Esophagus squamous epithelium (tissue), 5 donors: ENCODE results near the gene TMEM129. TPM values are rescaled to one million over a fixed set of nuclear protein-coding genes. Genes with fewer than 3 reads are reported as not detected.

Source experiments
- DNase-seq: peaks from one replicate; lab custom pipeline; 2025; lab: John Stamatoyannopoulos, UW
- H3K27ac ChIP-seq, 4 donors: fragments of 200-600 bp; sonication (generic); one replicate each; pipeline ENCODE4 v1.5.1; 2016 to 2019; ENCODE audit warnings: mild to moderate bottlenecking in 1 of 4
- H3K27me3 ChIP-seq, 4 donors: fragments of 200-600 bp; sonication (generic); 1 replicate in 3 of 4; 2 replicates in 1 of 4; pipeline versions ENCODE4 v1.5.1 to v1.6.0; 2017 to 2021; ENCODE audit warnings: antibody characterized with exemption in 1 of 4
- H3K36me3 ChIP-seq, 3 donors: fragments of 200-600 bp; sonication (generic); one replicate each; pipeline ENCODE4 v1.5.1; 2016 to 2019
- H3K4me1 ChIP-seq, 3 donors: fragments of 200-600 bp; sonication (generic); one replicate each; pipeline ENCODE4 v1.5.1; 2017 to 2019
- H3K4me3 ChIP-seq, 4 donors: fragments of 200-600 bp; sonication (generic); 1 replicate in 3 of 4; 2 replicates in 1 of 4; pipeline ENCODE4 v1.5.1; 2016 to 2019; ENCODE audit warnings: mild to moderate bottlenecking in 2 of 4, moderate library complexity in 1 of 4
- H3K9me3 ChIP-seq, 3 donors: fragments of 200-600 bp; sonication (generic); one replicate each; pipeline ENCODE4 v1.5.1; 2016 to 2019
- CTCF ChIP-seq, 6 experiments: fragments of 450-650 bp in 4 of 6; fragments of 200-600 bp in 2 of 6; sonication (generic) in 2 of 6; IDR thresholded peaks; one replicate each; pipeline ENCODE4 v1.5.1; 2016 to 2019; ENCODE audit warnings: antibody characterized with exemption in 6 of 6, mild to moderate bottlenecking in 4 of 6, moderate library complexity in 4 of 6
- POLR2A ChIP-seq, 4 donors: fragments of 450-650 bp; IDR thresholded peaks; one replicate each; pipeline ENCODE4 v1.6.1; 2017; ENCODE audit warnings: antibody characterized with exemption in 4 of 4, mild to moderate bottlenecking in 4 of 4, moderate library complexity in 3 of 4
- WGBS, 2 donors: methylation state at CpG; one replicate each; pipeline ENCODE4 v1.1.5; 2018; 5-methylcytosine and 5-hydroxymethylcytosine counted together
- intact Hi-C: fragments of 100-400 bp; cut with DNase I; formaldehyde crosslinking; loops from one replicate; pipeline ENCODE4 v1.15.0; 2022
- total RNA-seq, 4 donors: library from RNA; depleted of rRNA; stranded (reverse); fragments of >200 nt; gene quantifications; one replicate each; pipeline ENCODE4 v1.1.0, GENCODE V29; 2016
- donor health status: DM: yes; HTN: yes; CAD: no.

Gene TMEM129
- total RNA-seq, 4 donors from 2014 or later = 30.4 to 47.5 (median 38.3) TPM

- peak overlapping the region; percentile 82 to 94 (median 90) for H3K27ac ChIP-seq
- TF ChIP-seq POLR2A (IDR thresholded peaks at IDR 0.05) (no peak), CTCF (IDR thresholded peaks at IDR 0.05) (peak in 3 of 6 experiments; percentile 7 to 33 (median 29))
- 0% methylated on average over 1 of the region's 35 CpGs; no CpG with 5 or more reads in 1 of the 2 donors for WGBS, 2 donors
- no peaks in the 10 kb centered on the region for H3K36me3 ChIP-seq
- H3K4me1 ChIP-seq = peaks cover 71 to 93% (median 71%) of the 10 kb centered on the region in 3 donors
- peak overlapping the region in 3 of 4 donors; percentile 2 to 37 (median 9) for H3K4me3 ChIP-seq
- DNase-seq = no peak
- H3K9me3 ChIP-seq = no peaks in the 10 kb centered on the region
- intact Hi-C loops = loop anchor here (5.0 kb wide), 1 partner anchor 50 kb away; no protein-coding TSS in a partner anchor
- peaks cover 0 to 5% (median 0%) of the 10 kb centered on the region in 4 donors for H3K27me3 ChIP-seq
Observed at GRCh38 chr4:1752284-1753041, 31.3 kb upstream of the TMEM129 start.

- intact Hi-C loops = loop anchor here (5.0 kb wide), 1 partner anchor 50 kb away; no protein-coding TSS in a partner anchor
- Histone ChIP-seq H3K36me3 (no peaks in the 10 kb centered on the region), H3K9me3 (no peaks in the 10 kb centered on the region), H3K4me3 (peak overlapping the region in 1 of 4 donors; percentile 37), H3K4me1 (peaks cover 66 to 87% (median 67%) of the 10 kb centered on the region in 3 donors), H3K27ac (peak overlapping the region; percentile 82 to 94 (median 90)), H3K27me3 (peaks cover 0 to 5% (median 0%) of the 10 kb centered on the region in 4 donors)
- no peak for TF ChIP-seq POLR2A (IDR thresholded peaks at IDR 0.05)
- no peak for TF ChIP-seq CTCF (IDR thresholded peaks at IDR 0.05)
- DNase-seq = no peak
- 0% methylated on average over 2 of the region's 8 CpGs; no CpG with 5 or more reads in 1 of the 2 donors for WGBS, 2 donors
Observed at GRCh38 chr4:1751919-1752283, 30.8 kb upstream of the TMEM129 start.

GRCh38 chr4:1751155-1751918 is 30.2 kb upstream of the TMEM129 start:
- H3K4me1 ChIP-seq = peaks cover 60 to 84% (median 64%) of the 10 kb centered on the region in 3 donors
- H3K9me3 ChIP-seq = no peaks in the 10 kb centered on the region
- intact Hi-C loops = loop anchor here (5.0 kb wide), 1 partner anchor 51 kb away; no protein-coding TSS in a partner anchor
- H3K4me3 ChIP-seq = peak overlapping the region in 1 of 4 donors; percentile 34
- H3K27ac ChIP-seq = peak overlapping the region; percentile 82 to 94 (median 90)
- no peak for DNase-seq
- 30% methylated on average over 2 of the region's 31 CpGs; no CpG with 5 or more reads in 1 of the 2 donors for WGBS, 2 donors
- H3K36me3 ChIP-seq = no peaks in the 10 kb centered on the region
- TF ChIP-seq CTCF (IDR thresholded peaks at IDR 0.05) = no peak
- no peak for TF ChIP-seq POLR2A (IDR thresholded peaks at IDR 0.05)
- H3K27me3 ChIP-seq = peaks cover 0 to 9% (median 0%) of the 10 kb centered on the region in 4 donors

GRCh38 chr4:1750381-1751154 is 29.4 kb upstream of the TMEM129 start:
- H3K27me3 ChIP-seq = peaks cover 0 to 10% (median 0%) of the 10 kb centered on the region in 4 donors
- intact Hi-C loops = loop anchor here (5.0 kb wide), 1 partner anchor 52 kb away; no protein-coding TSS in a partner anchor
- H3K36me3 ChIP-seq = no peaks in the 10 kb centered on the region
- no peak for TF ChIP-seq POLR2A (IDR thresholded peaks at IDR 0.05)
- 53% methylated on average over 3 of the region's 18 CpGs; no CpG with 5 or more reads in 1 of the 2 donors for WGBS, 2 donors
- H3K27ac ChIP-seq = peak overlapping the region; percentile 82 to 94 (median 90)
- peaks cover 54 to 79% (median 56%) of the 10 kb centered on the region in 3 donors for H3K4me1 ChIP-seq
- H3K9me3 ChIP-seq = no peaks in the 10 kb centered on the region
- no peak overlapping the region for H3K4me3 ChIP-seq
- no peak for DNase-seq

GRCh38 chr4:1749826-1750225 is 28.7 kb upstream of the TMEM129 start:
- TF ChIP-seq CTCF (IDR thresholded peaks at IDR 0.05) (no peak), POLR2A (IDR thresholded peaks at IDR 0.05) (no peak)
- H3K4me3 ChIP-seq = no peak overlapping the region
- intact Hi-C loops = loop anchor here (5.0 kb wide), 3 partner anchors 52 to 152 kb away; no protein-coding TSS in a partner anchor
- H3K36me3 ChIP-seq = peaks cover 0 to 4% (median 0%) of the 10 kb centered on the region in 3 donors
- no peak overlapping the region for H3K27ac ChIP-seq
- H3K27me3 ChIP-seq = peaks cover 0 to 10% (median 0%) of the 10 kb centered on the region in 4 donors
- WGBS, 2 donors = 82% methylated on average over 3 of the region's 14 CpGs; no CpG with 5 or more reads in 1 of the 2 donors
- peaks cover 46 to 72% (median 49%) of the 10 kb centered on the region in 3 donors for H3K4me1 ChIP-seq
- H3K9me3 ChIP-seq = no peaks in the 10 kb centered on the region
- no peak for DNase-seq
